ENCODE data around the gene AFF3.

- no peak for TF ChIP-seq CTCF (conservative IDR thresholded peaks at IDR 0.05; ENCODE audit: low read depth, low read length)
- TF ChIP-seq EZH2 (IDR thresholded peaks at IDR 0.05; ENCODE audit: borderline replicate concordance, low read depth, low read length, poor library complexity, severe bottlenecking): no peak
These were observed 5.1 kb downstream of the AFF3 start for GRCh38 chr2:100137318-100137717.

Data from A673 (cell line).